Esophagus muscularis mucosa (tissue), 3 donors: ENCODE data around the gene CHCHD6.

Experiments
- CTCF ChIP-seq, 3 experiments: fragments of 200-600 bp in 2 of 3; fragments of 450-650 bp in 1 of 3; sonication (generic) in 2 of 3; IDR thresholded peaks; one replicate each; pipeline ENCODE4 v1.5.1; 2017 to 2019; ENCODE audit warnings: antibody characterized with exemption in 3 of 3, mild to moderate bottlenecking in 2 of 3, moderate library complexity in 1 of 3
- POLR2A ChIP-seq: fragments of 450-650 bp; IDR thresholded peaks from one replicate; pipeline ENCODE4 v1.6.1; 2017; ENCODE audit warnings: antibody characterized with exemption, moderate library complexity, mild to moderate bottlenecking, low read depth

GRCh38 chr3:126982126-126982470 is 278.1 kb downstream of the CHCHD6 start:
- TF ChIP-seq CTCF (IDR thresholded peaks at IDR 0.05) (no peak), POLR2A (no peak)
